ENCODE results near the gene PTGFRN.

The PTGFRN gene

GRCh38 chr1:116944613-116945012 lies 34.9 kb downstream of the PTGFRN start:
- DNase-seq (ENCODE audit: low read depth): no peak

- DNase-seq (ENCODE audit: low read depth): no peak
Measured at GRCh38 chr1:116945421-116945820, 35.7 kb downstream of the PTGFRN start.

GRCh38 chr1:116945996-116946395 lies 36.3 kb downstream of the PTGFRN start:
- DNase-seq (ENCODE audit: low read depth): no peak

GRCh38 chr1:116947092-116947860 lies 37.6 kb downstream of the PTGFRN start:
- DNase-seq (ENCODE audit: low read depth): no peak

- DNase-seq (ENCODE audit: low read depth): no peak
Measured at GRCh38 chr1:116948046-116948445, 38.3 kb downstream of the PTGFRN start.

GRCh38 chr1:116948642-116949041 lies 38.9 kb downstream of the PTGFRN start:
- DNase-seq (ENCODE audit: low read depth): no peak

- DNase-seq (ENCODE audit: low read depth): no peak
Measured at GRCh38 chr1:116949213-116949985, 39.7 kb downstream of the PTGFRN start.

- no peak for DNase-seq (ENCODE audit: low read depth)
Measured at GRCh38 chr1:116950517-116951199, 40.9 kb downstream of the PTGFRN start.

GRCh38 chr1:116951200-116951935 lies 41.7 kb downstream of the PTGFRN start:
- no peak for DNase-seq (ENCODE audit: low read depth)

GRCh38 chr1:116952738-116953275 lies 43.1 kb downstream of the PTGFRN start:
- DNase-seq (ENCODE audit: low read depth): no peak

GRCh38 chr1:116954440-116954839 lies 44.7 kb downstream of the PTGFRN start:
- no peak for DNase-seq (ENCODE audit: low read depth)

GRCh38 chr1:116956378-116956777 lies 46.7 kb downstream of the PTGFRN start:
- no peak for DNase-seq (ENCODE audit: low read depth)

GRCh38 chr1:116957646-116958045 lies 47.9 kb downstream of the PTGFRN start:
- DNase-seq (ENCODE audit: low read depth): no peak

- DNase-seq (ENCODE audit: low read depth): no peak
Measured at GRCh38 chr1:116958110-116958509, 48.4 kb downstream of the PTGFRN start.

- DNase-seq (ENCODE audit: low read depth): no peak
Measured at GRCh38 chr1:116958977-116959376, 49.3 kb downstream of the PTGFRN start.

GRCh38 chr1:116961606-116962005 lies 51.9 kb downstream of the PTGFRN start:
- DNase-seq (ENCODE audit: low read depth): no peak

GRCh38 chr1:116962987-116963639 lies 53.4 kb downstream of the PTGFRN start:
- no peak for DNase-seq (ENCODE audit: low read depth)

GRCh38 chr1:116966791-116967190 lies 57.1 kb downstream of the PTGFRN start:
- DNase-seq (ENCODE audit: low read depth): no peak

GRCh38 chr1:116968724-116969123 lies 59.0 kb downstream of the PTGFRN start:
- no peak for DNase-seq (ENCODE audit: low read depth)

- DNase-seq (ENCODE audit: low read depth): no peak
Measured at GRCh38 chr1:116971258-116971860, 61.6 kb downstream of the PTGFRN start.
